OCI-LY1 (cell line): Measurements from ENCODE around the gene HMG20B.

Experiments
- H2AFZ ChIP-seq: fragments of 200-600 bp; sonication (generic), shearing (Covaris generic); 2 replicates; pipeline ENCODE4 v1.6.0; 2014; ENCODE audit warnings: antibody characterized with exemption, mild to moderate bottlenecking, low read length
- H3F3A ChIP-seq: fragments of 200-600 bp; sonication (generic), shearing (Covaris generic); 2 replicates; pipeline ENCODE4 v1.6.0; 2014; ENCODE audit warnings: mild to moderate bottlenecking, antibody characterized with exemption, low read length, moderate library complexity; ENCODE audit not compliant: insufficient read depth
- H3K27ac ChIP-seq: fragments of 200-600 bp; sonication (generic); 2 replicates; pipeline ENCODE4 v1.5.1; 2014; ENCODE audit warnings: low read length, mixed run types, mild to moderate bottlenecking, low read depth; ENCODE audit not compliant: poor library complexity, severe bottlenecking
- H3K27me3 ChIP-seq: fragments of 200-600 bp; sonication (generic); 2 replicates; pipeline ENCODE4 v1.6.0; 2014; ENCODE audit warnings: antibody characterized with exemption, mild to moderate bottlenecking, low read length, moderate library complexity; ENCODE audit not compliant: insufficient read depth
- H3K36me3 ChIP-seq: fragments of 200-600 bp; sonication (generic); 2 replicates; pipeline ENCODE4 v1.6.1; 2014; ENCODE audit warnings: mild to moderate bottlenecking, antibody characterized with exemption, low read length, moderate library complexity, mixed read lengths; ENCODE audit not compliant: insufficient read depth
- H3K4me1 ChIP-seq: fragments of 200-600 bp; sonication (generic); 2 replicates; pipeline ENCODE4 v1.5.1; 2014; ENCODE audit warnings: mild to moderate bottlenecking, low read length, moderate library complexity; ENCODE audit not compliant: insufficient read depth, severe bottlenecking
- H3K4me2 ChIP-seq: fragments of 200-600 bp; sonication (generic), shearing (Covaris generic); 2 replicates; pipeline ENCODE4 v1.6.1; 2014; ENCODE audit warnings: low read length
- H3K4me3 ChIP-seq: fragments of 200-600 bp; sonication (generic); 2 replicates; pipeline ENCODE4 v1.5.1; 2014; ENCODE audit warnings: low read length, low read depth, mild to moderate bottlenecking, mixed read lengths; ENCODE audit not compliant: poor library complexity, severe bottlenecking
- H3K79me2 ChIP-seq: fragments of 200-600 bp; shearing (Covaris generic); 2 replicates; pipeline ENCODE4 v1.6.1; 2016; ENCODE audit warnings: mixed run types, low read length, mixed read lengths; ENCODE audit not compliant: insufficient read depth
- H3K9ac ChIP-seq: fragments of 200-600 bp; sonication (generic), shearing (Covaris generic); 2 replicates; pipeline ENCODE4 v1.6.1; 2014; ENCODE audit warnings: mild to moderate bottlenecking, low read length, mixed read lengths
- H3K9me2 ChIP-seq: fragments of 200-600 bp; sonication (generic), shearing (Covaris generic); 2 replicates; pipeline ENCODE4 v1.6.1; 2014; ENCODE audit warnings: low read depth, mild to moderate bottlenecking, low read length, mixed read lengths
- H3K9me3 ChIP-seq: fragments of 200-600 bp; shearing (Covaris generic); 2 replicates; pipeline ENCODE4 v1.6.1; 2014; ENCODE audit warnings: low read length, mixed read lengths
- H4K20me1 ChIP-seq: fragments of 200-600 bp; sonication (generic), shearing (Covaris generic); 2 replicates; pipeline ENCODE4 v1.6.0; 2016; ENCODE audit warnings: mild to moderate bottlenecking, low read length; ENCODE audit not compliant: insufficient read depth
- CTCF ChIP-seq: fragments of 200-600 bp; sonication (generic), shearing (Covaris generic); IDR thresholded peaks from 2 replicates; pipeline ENCODE4 v1.5.1; 2017; ENCODE audit warnings: mild to moderate bottlenecking, antibody characterized with exemption, low read length, moderate library complexity, mixed read lengths
- EZH2 ChIP-seq: fragments of 200-600 bp; sonication (generic), shearing (Covaris generic); IDR thresholded peaks from 2 replicates; pipeline ENCODE4 v1.8.0; 2017; ENCODE audit warnings: borderline replicate concordance, mixed run types, mild to moderate bottlenecking, antibody characterized with exemption, low read length, moderate library complexity, mixed read lengths

HMG20B gene

GRCh38 chr19:3538965-3539755, 33.6 kb upstream of the HMG20B start, which contains the start of gene TEKTIP1:
TEKTIP1 (plus strand) TSS chr19:3539174; CDS start chr19:3539178, 4 bp downstream.
- Histone ChIP-seq H3K9me3 (no peaks in the 10 kb centered on the region), H3K4me3 (no peak within 1 kb of the TSS), H4K20me1 (no peaks in the 10 kb centered on the region), H3K36me3 (peaks cover 35% of the 10 kb centered on the region), H3K9ac (no peak within 1 kb of the TSS), H3F3A (no peaks in the 10 kb centered on the region), H3K4me2 (no peak within 1 kb of the TSS), H3K4me1 (peaks cover under 1% of the 10 kb centered on the region), H3K9me2 (no peaks in the 10 kb centered on the region), H3K79me2 (no peaks in the 10 kb centered on the region), H3K27me3 (no peaks in the 10 kb centered on the region), H2AFZ (no peak within 1 kb of the TSS), H3K27ac (no peak within 1 kb of the TSS)
- TF ChIP-seq CTCF, result no peak
- no peak for TF ChIP-seq EZH2

- Histone ChIP-seq H3K79me2 (no peaks in the 10 kb centered on the region), H3K4me1 (peaks cover 6% of the 10 kb centered on the region), H3K9me2 (no peaks in the 10 kb centered on the region), H3F3A (no peaks in the 10 kb centered on the region), H3K4me3 (no peak overlapping the region), H4K20me1 (no peaks in the 10 kb centered on the region), H3K27ac (no peak overlapping the region), H2AFZ (no peak overlapping the region), H3K27me3 (no peaks in the 10 kb centered on the region), H3K9me3 (no peaks in the 10 kb centered on the region), H3K4me2 (no peak overlapping the region), H3K9ac (no peak overlapping the region), H3K36me3 (peaks cover 33% of the 10 kb centered on the region)
- TF ChIP-seq EZH2 (no peak), CTCF (no peak)
Measured at GRCh38 chr19:3539756-3540118, 33.0 kb upstream of the HMG20B start.

GRCh38 chr19:3543150-3544057, 29.3 kb upstream of the HMG20B start:
- no peak overlapping the region for H3K4me2 ChIP-seq
- TF ChIP-seq CTCF (no peak), EZH2 (no peak)
- H3K79me2 ChIP-seq, result no peaks in the 10 kb centered on the region
- H3F3A ChIP-seq, result no peaks in the 10 kb centered on the region
- H3K36me3 ChIP-seq, result peaks cover 32% of the 10 kb centered on the region
- no peaks in the 10 kb centered on the region for H3K9me2 ChIP-seq
- H3K4me1 ChIP-seq, result peaks cover 9% of the 10 kb centered on the region
- no peaks in the 10 kb centered on the region for H3K27me3 ChIP-seq
- H3K27ac ChIP-seq, result no peak overlapping the region
- no peak overlapping the region for H3K4me3 ChIP-seq
- no peak overlapping the region for H3K9ac ChIP-seq
- H3K9me3 ChIP-seq, result no peaks in the 10 kb centered on the region
- no peaks in the 10 kb centered on the region for H4K20me1 ChIP-seq
- no peak overlapping the region for H2AFZ ChIP-seq
